GM12892 (cell line): ENCODE results near the gene SLC50A1.

ENCODE experiments used
- DNase-seq: peaks from one replicate; pipeline ENCODE4 v3.0.0; 2011; ENCODE audit not compliant: insufficient read length
- FAIRE-seq: peaks from 2 replicates; lab custom pipeline; 2011; peaks lifted over from hg19 to GRCh38; lab: Jason Lieb, UNC
- POLR2A ChIP-seq: IDR thresholded peaks from 2 replicates; pipeline ENCODE4 v1.6.1; 2011; ENCODE audit warnings: low read depth, low read length, control low read depth
- POLR2AphosphoS5 ChIP-seq: IDR thresholded peaks from 2 replicates; pipeline ENCODE4 v1.6.1; 2011; ENCODE audit warnings: low read depth, low read length, control low read depth
- TAF1 ChIP-seq: IDR thresholded peaks from 2 replicates; pipeline ENCODE4 v1.6.1; 2011; ENCODE audit warnings: low read depth, mild to moderate bottlenecking, control low read depth, low read length, borderline replicate concordance

SLC50A1 gene

DNA sequence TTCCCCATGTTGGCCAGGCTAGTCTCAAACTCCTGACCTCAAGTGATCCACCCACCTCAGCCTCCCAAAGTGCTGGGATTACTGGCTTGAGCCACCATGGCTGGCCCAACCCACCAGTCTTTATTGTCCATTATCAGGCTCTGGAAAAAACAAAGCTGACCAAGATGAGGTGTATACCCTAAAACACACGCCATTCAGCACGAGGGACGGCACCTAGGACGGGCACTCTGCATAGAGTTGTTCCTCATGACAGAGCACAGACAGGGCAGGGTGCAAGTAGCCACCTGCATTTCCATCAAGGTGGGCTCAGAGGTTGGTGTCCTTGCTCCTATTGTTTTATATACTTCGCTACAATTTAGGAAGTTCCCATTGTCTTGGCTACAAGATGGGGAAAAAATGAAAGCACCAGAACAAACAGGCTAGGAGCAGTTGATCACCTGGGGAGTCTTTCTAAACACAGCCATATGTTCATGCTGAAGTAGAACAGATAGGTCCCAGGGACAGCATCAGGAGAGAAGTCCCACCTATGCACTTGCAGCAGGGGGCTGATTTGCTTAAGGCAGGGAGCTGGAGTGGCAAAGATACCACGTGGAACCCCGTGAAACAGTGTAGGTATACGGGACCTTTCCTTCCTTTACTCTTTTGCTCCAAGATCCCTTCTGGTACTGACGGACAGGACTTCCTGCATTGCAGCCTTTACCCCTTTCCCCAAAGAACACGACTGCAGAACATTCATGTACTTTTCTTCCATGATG is 33.0 kb downstream of the SLC50A1 start:
- TF ChIP-seq POLR2AphosphoS5 (no peak), TAF1 (no peak), POLR2A (no peak)
- no peak for FAIRE-seq
- DNase-seq = no peak

- DNase-seq (no peak), FAIRE-seq (no peak)
- TF ChIP-seq POLR2A (no peak), POLR2AphosphoS5 (no peak), TAF1 (no peak)
Observed at GRCh38 chr1:155169541-155169940, 33.9 kb downstream of the SLC50A1 start.

DNA sequence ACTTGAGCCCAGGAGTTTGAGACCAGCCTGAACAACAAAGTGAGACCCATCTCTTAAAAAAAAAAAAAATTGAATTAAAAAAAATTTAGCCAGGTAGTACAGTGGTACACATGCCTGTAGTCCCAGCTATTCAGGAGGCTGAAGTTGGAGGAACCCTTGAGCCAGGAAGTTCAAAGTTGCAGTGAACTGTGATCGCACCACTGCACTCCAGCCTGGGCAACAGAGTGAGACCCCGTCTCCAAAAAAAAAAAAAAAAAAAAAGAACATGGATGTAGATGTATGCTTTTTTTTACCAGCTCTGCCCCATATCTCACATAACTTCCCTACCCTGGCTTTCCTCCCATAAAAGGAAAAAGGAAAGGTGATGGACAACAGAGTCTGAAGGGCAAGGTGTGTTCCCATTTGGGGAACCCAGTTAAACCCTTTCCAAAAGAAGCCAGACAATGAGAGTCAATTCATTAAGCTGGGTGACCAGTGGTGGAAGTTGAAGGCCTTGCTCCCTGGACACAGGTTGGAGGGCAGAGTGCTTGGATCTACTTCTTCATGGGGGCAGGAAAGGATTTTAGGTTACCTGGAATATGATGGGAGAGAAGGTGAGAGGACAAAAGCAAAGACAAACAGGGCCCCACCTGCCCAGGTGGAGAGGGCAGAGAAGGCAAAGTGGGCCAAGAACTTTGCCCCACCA is 34.6 kb downstream of the SLC50A1 start:
- TF ChIP-seq POLR2AphosphoS5 (no peak), POLR2A (no peak), TAF1 (no peak)
- FAIRE-seq (no peak), DNase-seq (no peak)

DNA sequence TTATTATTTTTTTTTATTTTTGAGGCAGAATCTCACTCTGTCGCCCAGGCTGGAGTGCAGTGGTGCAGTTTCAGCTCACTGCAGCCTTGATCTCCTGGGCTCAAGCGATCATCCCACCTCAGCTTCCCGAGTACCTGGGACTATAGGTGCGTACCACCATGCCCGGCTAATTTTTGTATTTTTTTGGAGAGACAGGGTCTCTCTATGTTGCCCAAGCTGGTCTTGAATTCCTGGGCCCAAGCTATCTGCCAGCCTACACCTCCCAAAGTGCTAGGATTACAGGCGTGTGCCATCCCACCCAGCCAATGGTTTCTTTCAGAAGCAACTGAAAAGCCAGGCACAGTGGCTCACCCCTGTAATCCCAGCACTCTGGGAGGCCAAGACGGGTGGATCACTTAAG is 35.2 kb downstream of the SLC50A1 start:
- FAIRE-seq = no peak
- TF ChIP-seq POLR2AphosphoS5 (no peak), POLR2A (no peak), TAF1 (no peak)
- no peak for DNase-seq

GRCh38 chr1:155171836-155172731 is 36.4 kb downstream of the SLC50A1 start:
- TF ChIP-seq POLR2AphosphoS5 = no peak
- no peak for TF ChIP-seq TAF1
- no peak for TF ChIP-seq POLR2A
- no peak for FAIRE-seq
- DNase-seq = no peak

DNA sequence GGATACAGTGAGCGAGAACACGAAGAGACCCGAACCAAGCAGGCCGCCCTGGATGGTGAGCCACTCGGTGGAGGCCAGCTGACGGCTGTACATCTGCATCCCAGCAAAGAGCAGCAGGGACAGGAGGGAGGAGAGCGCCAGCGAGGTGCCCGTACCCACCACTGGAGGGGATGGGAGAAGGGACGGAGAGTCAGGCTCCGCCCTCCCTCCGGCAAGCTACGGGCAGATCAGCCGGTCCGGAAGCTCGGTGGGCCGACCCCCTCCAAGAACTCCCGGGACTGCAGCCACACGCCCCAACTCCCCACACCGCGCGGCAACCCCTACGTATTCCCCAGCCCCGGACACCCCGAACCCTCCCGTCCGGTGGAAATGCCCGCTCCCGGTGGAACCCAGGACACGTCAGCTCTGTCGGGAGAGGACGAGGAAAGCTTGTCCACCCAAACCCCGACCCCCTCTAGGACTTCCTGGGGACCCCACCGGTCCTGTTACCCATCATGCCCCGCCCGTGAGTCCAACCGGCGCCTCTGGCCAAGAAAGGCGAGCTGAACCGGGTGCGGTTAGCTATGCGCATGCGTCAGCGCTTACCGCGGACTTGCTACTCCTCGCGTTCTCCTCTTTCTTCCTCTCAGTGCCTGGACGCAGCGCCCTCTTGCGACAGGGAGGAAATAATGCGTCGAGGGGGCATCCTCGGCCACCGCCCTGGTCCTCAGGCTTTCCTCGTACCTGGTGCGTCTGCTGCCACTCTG is 37.3 kb downstream of the SLC50A1 start, which contains the start of gene KRTCAP2:
Gene KRTCAP2 (minus strand): TSS at position 573 of the 746 bp plus-strand sequence. CDS start 80 bp downstream, at position 493.
- FAIRE-seq = peak; percentile 100
- peak; percentile 36; the same call in 1 of the 2 replicates for TF ChIP-seq TAF1
- TF ChIP-seq POLR2AphosphoS5 = peak; percentile 88
- TF ChIP-seq POLR2A = peak; percentile 85
- peak; percentile 96 for DNase-seq

DNA sequence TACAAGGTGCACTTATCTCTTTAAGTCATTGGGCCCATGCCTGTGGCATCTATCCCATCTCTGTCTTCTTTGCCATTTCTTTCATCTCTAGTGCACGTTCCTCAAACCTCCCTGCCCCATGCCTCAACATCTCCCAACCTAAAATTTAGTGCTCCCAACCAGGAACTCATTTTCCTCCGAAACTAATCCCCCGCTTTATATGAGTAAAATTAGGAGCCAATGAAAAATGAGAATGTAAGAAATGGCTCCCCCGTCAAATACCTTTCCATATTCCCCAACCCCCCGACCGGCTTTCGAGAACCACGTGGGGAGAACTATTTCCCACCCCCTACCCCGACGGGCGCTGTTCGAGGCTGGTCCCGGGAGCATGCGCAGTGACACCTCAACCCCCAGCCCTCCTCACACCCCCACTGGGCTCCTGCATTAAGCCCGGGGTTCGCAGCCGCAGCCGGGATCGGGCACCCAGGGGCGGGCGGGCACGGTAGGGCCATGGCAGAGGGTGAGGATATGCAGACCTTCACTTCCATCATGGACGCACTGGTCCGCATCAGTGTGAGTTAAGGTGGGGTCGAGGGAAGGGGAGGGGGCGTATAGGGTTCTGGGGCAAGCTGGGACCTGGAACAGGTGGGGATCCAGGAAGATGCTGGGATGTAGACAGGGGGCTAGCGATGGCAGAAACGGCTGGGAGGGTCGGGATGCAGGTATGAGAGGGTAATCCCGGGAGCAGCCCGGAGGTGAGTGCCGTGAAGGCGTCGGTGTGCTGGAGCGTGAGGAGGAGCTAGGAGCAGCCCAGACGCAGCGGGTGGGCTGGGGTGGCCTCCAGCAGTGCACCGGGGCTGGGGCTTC is 38.0 kb downstream of the SLC50A1 start, which contains the start of gene TRIM46:
Gene TRIM46 (plus strand): TSS at position 372 of the 846 bp plus-strand sequence. CDS start 118 bp downstream, at position 490.
- DNase-seq (peak; percentile 74), FAIRE-seq (peak; percentile 60)
- TF ChIP-seq POLR2A (no peak), TAF1 (no peak), POLR2AphosphoS5 (no peak)

- DNase-seq (no peak), FAIRE-seq (no peak)
- TF ChIP-seq POLR2A (no peak), TAF1 (no peak), POLR2AphosphoS5 (no peak)
Observed at GRCh38 chr1:155174324-155175280, 39.0 kb downstream of the SLC50A1 start.
